AG09309 (cell line): ENCODE data around the gene RIN3.

Source experiments
- DNase-seq: peaks from one replicate; pipeline ENCODE4 v3.0.0-alpha.2; 2010; ENCODE audit warnings: low read depth
- H3K4me3 ChIP-seq: 2 replicates; pipeline ENCODE4 v1.5.1; 2011; ENCODE audit warnings: mild to moderate bottlenecking, low read depth, low read length, moderate library complexity; ENCODE audit not compliant: control insufficient read depth
- CTCF ChIP-seq: IDR thresholded peaks from 2 replicates; pipeline ENCODE4 v1.5.1; 2011; ENCODE audit warnings: mild to moderate bottlenecking, low read depth, low read length, inconsistent platforms; ENCODE audit not compliant: insufficient read depth, control insufficient read depth; ENCODE audit errors: missing control alignments

Gene RIN3

GRCh38 chr14:92555465-92556111 lies 42.0 kb downstream of the RIN3 start:
- no peak overlapping the region for H3K4me3 ChIP-seq
- no peak for DNase-seq
- no peak for TF ChIP-seq CTCF

DNA sequence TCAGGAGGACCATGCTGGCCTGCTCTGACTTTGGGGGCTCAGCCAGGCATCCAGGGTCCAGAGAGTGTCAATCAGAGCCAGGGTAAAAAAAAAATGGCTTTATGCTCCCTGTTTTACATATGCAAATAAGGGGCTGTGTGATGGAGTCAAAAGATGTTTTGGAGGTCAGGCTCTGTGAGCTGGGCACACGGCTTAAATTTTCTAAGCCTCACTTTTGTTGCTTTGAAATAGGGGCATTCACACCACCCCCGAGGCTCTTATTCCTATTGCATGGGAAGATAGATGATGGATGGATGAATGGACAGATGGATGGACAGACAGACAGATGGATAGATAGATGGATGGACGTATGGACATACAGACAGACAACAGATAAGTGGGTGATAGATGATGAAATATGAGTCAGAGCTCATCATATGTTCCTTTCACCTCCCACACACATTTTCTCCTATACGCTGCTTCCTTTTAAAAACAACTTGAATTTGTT lies 42.7 kb downstream of the RIN3 start:
- TF ChIP-seq CTCF: no peak
- H3K4me3 ChIP-seq: no peak overlapping the region
- DNase-seq: no peak

DNA sequence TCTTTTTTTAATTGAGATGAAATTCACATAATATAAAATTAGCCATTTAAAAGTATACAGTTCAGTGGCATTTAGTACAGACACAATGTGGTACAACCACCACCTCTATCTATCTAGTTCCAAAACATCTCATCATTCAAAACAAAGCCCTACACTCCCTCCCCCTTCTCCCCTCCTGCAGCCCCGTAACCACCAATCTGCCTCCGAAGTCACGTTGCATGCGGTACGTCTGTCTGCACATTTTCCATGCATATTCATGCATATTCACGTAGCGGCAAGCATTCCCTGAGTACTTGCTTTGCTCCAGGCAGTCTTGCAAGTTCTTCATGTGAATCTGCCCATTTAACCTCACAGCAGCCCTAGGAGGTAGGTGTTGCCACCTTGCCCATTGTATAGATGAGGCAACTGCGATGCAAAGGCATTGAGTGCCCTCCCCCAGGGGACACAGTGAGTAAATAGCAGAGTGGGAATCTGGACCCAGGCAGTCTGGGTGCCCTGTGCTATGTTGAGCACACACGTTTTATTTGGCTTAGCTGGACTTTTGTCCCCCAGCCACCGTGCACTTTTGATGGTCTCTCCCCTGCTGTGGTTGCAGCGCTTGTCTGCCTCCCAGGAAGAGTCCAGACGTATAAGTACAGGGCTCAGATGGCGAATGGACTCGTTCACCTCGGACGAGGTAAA lies 43.4 kb downstream of the RIN3 start:
- TF ChIP-seq CTCF: no peak
- no peak overlapping the region for H3K4me3 ChIP-seq
- no peak for DNase-seq

- TF ChIP-seq CTCF: no peak
- DNase-seq: no peak
- no peak overlapping the region for H3K4me3 ChIP-seq
These were observed 43.9 kb downstream of the RIN3 start for GRCh38 chr14:92557544-92557912.

GRCh38 chr14:92558319-92558718 lies 44.7 kb downstream of the RIN3 start:
- no peak for TF ChIP-seq CTCF
- H3K4me3 ChIP-seq: no peak overlapping the region
- DNase-seq: no peak

DNA sequence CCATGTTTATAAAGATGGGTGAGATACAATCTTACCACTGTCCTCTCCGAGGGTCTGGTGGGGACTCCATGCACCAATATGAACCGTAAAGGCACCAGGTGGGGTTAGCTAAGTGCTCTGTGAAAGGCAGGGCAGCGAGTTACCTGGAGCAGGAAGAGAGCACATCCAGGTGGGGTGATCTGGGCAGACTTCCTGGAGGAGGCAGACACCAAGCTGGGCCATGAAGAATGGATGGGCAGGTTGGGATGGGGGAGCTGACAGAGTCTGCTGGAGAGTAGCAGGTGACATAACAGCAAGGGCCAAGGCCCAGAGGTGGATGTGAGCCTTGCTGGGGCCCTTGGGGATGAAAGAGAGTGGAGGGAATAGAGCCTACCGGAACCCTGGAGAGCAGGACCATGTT lies 45.9 kb downstream of the RIN3 start:
- DNase-seq: no peak
- TF ChIP-seq CTCF: no peak
- H3K4me3 ChIP-seq: no peak overlapping the region
